Measurements from ENCODE around the gene SCRN3.

DNA sequence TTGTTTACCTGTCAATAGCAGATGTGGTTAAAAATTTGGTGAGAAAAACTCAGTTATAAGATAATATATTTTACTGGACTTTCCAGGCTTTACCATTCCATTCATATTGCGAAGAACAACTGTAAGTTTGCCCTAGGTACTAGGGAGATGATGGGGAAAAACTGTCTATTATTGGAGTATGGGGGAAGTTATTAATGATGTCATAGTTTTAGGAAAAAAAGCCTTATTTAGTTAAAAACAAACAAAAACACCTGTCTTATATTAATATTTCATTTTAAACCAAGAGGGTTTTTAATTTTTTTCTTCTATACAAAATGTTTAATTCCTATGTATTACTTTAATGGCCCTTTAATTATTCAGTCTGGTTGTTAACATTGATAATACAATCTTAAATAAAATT lies 42.5 kb upstream of the SCRN3 start:
- TF ChIP-seq CTCF (IDR thresholded peaks at IDR 0.05; ENCODE audit: insufficient read depth, low read length) (no peak), GABPA (IDR thresholded peaks at IDR 0.05; ENCODE audit: low read depth) (no peak), POLR2AphosphoS5 (IDR thresholded peaks at IDR 0.05; ENCODE audit: low read depth) (no peak), REST (IDR thresholded peaks at IDR 0.05; ENCODE audit: insufficient replicate concordance, low read depth) (no peak), SPI1 (IDR thresholded peaks at IDR 0.05; ENCODE audit: borderline replicate concordance, low read depth) (no peak)

All from HL-60 (cell line).